CD14-positive monocyte (primary cell): ENCODE data around the gene CYP19A1. TPM values are rescaled to one million over a fixed set of nuclear protein-coding genes. Genes with fewer than 3 reads are reported as not detected.
A peak's percentile ranks its signal among the peaks of the same experiment; 100 is the strongest.

Experiments used
- DNase-seq, 3 donors: peaks; one replicate each; pipeline ENCODE4 v3.0.0-alpha.2; 2011 to 2022
- H2AFZ ChIP-seq: 2 replicates; pipeline ENCODE4 v1.6.0; 2012; ENCODE audit warnings: mild to moderate bottlenecking, low read depth, low read length, inconsistent platforms; ENCODE audit not compliant: insufficient read depth, poor library complexity, severe bottlenecking
- H3K27ac ChIP-seq, 2 donors: 1 replicate in 1 of 2; 2 replicates in 1 of 2; pipeline ENCODE4 v1.5.1; 2012 to 2013; ENCODE audit warnings: low read length in 2 of 2, control low read depth in 1 of 2, inconsistent platforms in 1 of 2, low read depth in 1 of 2, mild to moderate bottlenecking in 1 of 2
- H3K27me3 ChIP-seq, 2 donors: one replicate each; pipeline versions ENCODE4 v1.6.0 to v1.6.1; 2011 to 2013; ENCODE audit warnings: low read length in 2 of 2; ENCODE audit not compliant: control insufficient read depth in 2 of 2, insufficient read depth in 2 of 2
- H3K36me3 ChIP-seq, 2 donors: replicated peaks in 1 of 2; 1 replicate in 1 of 2; 2 replicates in 1 of 2; pipeline versions ENCODE4 v1.5.1 to v1.6.1; 2012 to 2013; ENCODE audit warnings: low read length in 2 of 2, control low read depth in 1 of 2, inconsistent platforms in 1 of 2, mild to moderate bottlenecking in 1 of 2; ENCODE audit not compliant: insufficient read depth in 2 of 2, control insufficient read depth in 1 of 2
- H3K4me1 ChIP-seq, 2 donors: 1 replicate in 1 of 2; 2 replicates in 1 of 2; pipeline versions ENCODE4 v1.5.1 to v1.6.1; 2012 to 2013; ENCODE audit warnings: low read length in 2 of 2, control low read depth in 1 of 2, inconsistent platforms in 1 of 2, mild to moderate bottlenecking in 1 of 2, moderate library complexity in 1 of 2; ENCODE audit not compliant: insufficient read depth in 2 of 2, control insufficient read depth in 1 of 2
- H3K4me2 ChIP-seq: replicated peaks from 2 replicates; pipeline ENCODE3; 2012; ENCODE audit warnings: low read length, moderate library complexity, mild to moderate bottlenecking; ENCODE audit not compliant: poor library complexity, severe bottlenecking; ENCODE audit errors: extremely low read depth
- H3K4me3 ChIP-seq, 3 experiments: fragments of 200-600 bp in 1 of 3; sonication (generic) in 1 of 3; replicated peaks in 1 of 3; 1 replicate in 2 of 3; 2 replicates in 1 of 3; pipeline ENCODE4 v1.5.1; 2011 to 2013; ENCODE audit warnings: low read length in 3 of 3, mild to moderate bottlenecking in 3 of 3, control low read depth in 2 of 3, low read depth in 2 of 3, inconsistent platforms in 1 of 3, moderate library complexity in 1 of 3
- H3K79me2 ChIP-seq: 2 replicates; pipeline ENCODE4 v1.6.0; 2012; ENCODE audit warnings: mild to moderate bottlenecking, control low read depth, inconsistent platforms, low read length, moderate library complexity; ENCODE audit not compliant: insufficient read depth
- H3K9ac ChIP-seq: 2 replicates; pipeline ENCODE4 v1.6.0; 2017; ENCODE audit warnings: low read length, mild to moderate bottlenecking; ENCODE audit not compliant: insufficient read depth, poor library complexity, severe bottlenecking
- H3K9me3 ChIP-seq, 2 donors: replicated peaks in 1 of 2; 1 replicate in 1 of 2; 2 replicates in 1 of 2; pipeline versions ENCODE4 v1.5.1 to v1.6.1; 2012 to 2013; ENCODE audit warnings: low read length in 2 of 2, control low read depth in 1 of 2; ENCODE audit not compliant: control insufficient read depth in 1 of 2, insufficient read depth in 1 of 2
- H4K20me1 ChIP-seq: 2 replicates; pipeline ENCODE4 v1.6.0; 2012; ENCODE audit warnings: mild to moderate bottlenecking, low read length, control low read depth, moderate library complexity; ENCODE audit not compliant: insufficient read depth
- H3K27ac Mint-ChIP-seq, 7 donors: one replicate each; pipeline ENCODE4 v1.8.0; 2020; ENCODE audit warnings: mild to moderate bottlenecking in 7 of 7, mixed read lengths in 7 of 7, moderate library complexity in 6 of 7, inconsistent platforms in 2 of 7
- H3K27me3 Mint-ChIP-seq, 3 donors: one replicate each; pipeline ENCODE4 v1.8.0; 2021 to 2022; ENCODE audit warnings: low read depth in 3 of 3, mild to moderate bottlenecking in 3 of 3, mixed read lengths in 3 of 3, moderate library complexity in 3 of 3, inconsistent platforms in 1 of 3
- H3K36me3 Mint-ChIP-seq, 2 donors: one replicate each; pipeline ENCODE4 v1.8.0; 2020; ENCODE audit warnings: mixed read lengths in 2 of 2, inconsistent platforms in 1 of 2, mild to moderate bottlenecking in 1 of 2
- H3K4me1 Mint-ChIP-seq: one replicate; pipeline ENCODE4 v1.8.0; 2020; ENCODE audit warnings: mild to moderate bottlenecking, mixed read lengths
- H3K4me3 Mint-ChIP-seq, 2 donors: one replicate each; pipeline ENCODE4 v1.8.0; 2020; ENCODE audit warnings: mild to moderate bottlenecking in 2 of 2, mixed read lengths in 2 of 2, moderate library complexity in 1 of 2
- H3K9me3 Mint-ChIP-seq, 7 donors: one replicate each; pipeline ENCODE4 v1.8.0; 2020 to 2022; ENCODE audit warnings: mixed read lengths in 7 of 7, mild to moderate bottlenecking in 6 of 7, moderate library complexity in 6 of 7, inconsistent platforms in 2 of 7
- WGBS: methylation state at CpG from one replicate; pipeline ENCODE4 v1.1.5; 2013; ENCODE audit warnings: missing lambda C conversion rate; ENCODE audit not compliant: insufficient coverage; 5-methylcytosine and 5-hydroxymethylcytosine counted together
- intact Hi-C, 2 donors: fragments of 100-400 bp; cut with micrococcal nuclease; formaldehyde crosslinking; loops; one replicate each; pipeline versions ENCODE4 v1.15.0 to v1.15.1; 2023
- polyA plus RNA-seq, 3 donors: library from polyadenylated mRNA; depleted of rRNA in 1 of 3; unstranded in 2 of 3; stranded (reverse) in 1 of 3; fragments of 300-500 nt in 2 of 3; fragments of >200 nt in 1 of 3; fragmentation: Illumina TruSeq in 2 of 3; gene quantifications; 1 replicate in 2 of 3; 2 replicates in 1 of 3; pipeline ENCODE4 v1.2.3, GENCODE V29; 2012 to 2021
- TF ChIP-seq, protein P1 (sequence below): fragments of 200-600 bp; IDR thresholded peaks from one replicate; pipeline ENCODE4 v1.8.0; 2022; ENCODE audit warnings: antibody characterized with exemption, mild to moderate bottlenecking

Gene CYP19A1
- polyA plus RNA-seq, 3 donors = not detected

GRCh38 chr15:51195459-51195858 is 142.9 kb downstream of the CYP19A1 start:
- peaks cover 0 to 3% (median 0%) of the 10 kb centered on the region in 7 donors for H3K9me3 Mint-ChIP-seq
- no peak overlapping the region for H3K27ac Mint-ChIP-seq
- no peak for DNase-seq
- H3K79me2 ChIP-seq = no peaks in the 10 kb centered on the region
- H3K27ac ChIP-seq = no peak overlapping the region
- no peak overlapping the region for H2AFZ ChIP-seq
- H3K4me3 Mint-ChIP-seq = no peak overlapping the region
- H3K9ac ChIP-seq = no peak overlapping the region
- TF ChIP-seq, protein P1, sequence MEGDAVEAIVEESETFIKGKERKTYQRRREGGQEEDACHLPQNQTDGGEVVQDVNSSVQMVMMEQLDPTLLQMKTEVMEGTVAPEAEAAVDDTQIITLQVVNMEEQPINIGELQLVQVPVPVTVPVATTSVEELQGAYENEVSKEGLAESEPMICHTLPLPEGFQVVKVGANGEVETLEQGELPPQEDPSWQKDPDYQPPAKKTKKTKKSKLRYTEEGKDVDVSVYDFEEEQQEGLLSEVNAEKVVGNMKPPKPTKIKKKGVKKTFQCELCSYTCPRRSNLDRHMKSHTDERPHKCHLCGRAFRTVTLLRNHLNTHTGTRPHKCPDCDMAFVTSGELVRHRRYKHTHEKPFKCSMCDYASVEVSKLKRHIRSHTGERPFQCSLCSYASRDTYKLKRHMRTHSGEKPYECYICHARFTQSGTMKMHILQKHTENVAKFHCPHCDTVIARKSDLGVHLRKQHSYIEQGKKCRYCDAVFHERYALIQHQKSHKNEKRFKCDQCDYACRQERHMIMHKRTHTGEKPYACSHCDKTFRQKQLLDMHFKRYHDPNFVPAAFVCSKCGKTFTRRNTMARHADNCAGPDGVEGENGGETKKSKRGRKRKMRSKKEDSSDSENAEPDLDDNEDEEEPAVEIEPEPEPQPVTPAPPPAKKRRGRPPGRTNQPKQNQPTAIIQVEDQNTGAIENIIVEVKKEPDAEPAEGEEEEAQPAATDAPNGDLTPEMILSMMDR = no peak
- H3K4me1 Mint-ChIP-seq = peaks cover 28% of the 10 kb centered on the region
- H3K27me3 Mint-ChIP-seq = peaks cover 16 to 34% (median 20%) of the 10 kb centered on the region in 3 donors
- H3K9me3 ChIP-seq = no peaks in the 10 kb centered on the region
- intact Hi-C loops = no loop called here
- H3K36me3 Mint-ChIP-seq = no peaks in the 10 kb centered on the region
- H3K4me1 ChIP-seq = peaks cover 11 to 25% of the 10 kb centered on the region in 2 donors
- H3K27me3 ChIP-seq = peaks cover 0 to 7% of the 10 kb centered on the region in 2 donors
- H3K36me3 ChIP-seq = no peaks in the 10 kb centered on the region
- 17% methylated on average over 1 of the region's 3 CpGs for WGBS
- H3K4me2 ChIP-seq = no peak overlapping the region
- H3K4me3 ChIP-seq = no peak overlapping the region
- no peaks in the 10 kb centered on the region for H4K20me1 ChIP-seq

- no peaks in the 10 kb centered on the region for H3K36me3 ChIP-seq
- Mint-ChIP-seq H3K36me3 (no peaks in the 10 kb centered on the region), H3K4me1 (peaks cover 40% of the 10 kb centered on the region), H3K9me3 (peaks cover 0 to 3% (median 0%) of the 10 kb centered on the region in 7 donors), H3K27ac (no peak overlapping the region), H3K4me3 (peak overlapping the region in 1 of 2 donors; percentile 60), H3K27me3 (peaks cover 16 to 29% (median 20%) of the 10 kb centered on the region in 3 donors)
- TF ChIP-seq, protein P1 = peak; percentile 15
- H3K79me2 ChIP-seq = no peaks in the 10 kb centered on the region
- H3K4me2 ChIP-seq = no peak overlapping the region
- no CpG with 5 or more reads among the region's 2 CpGs for WGBS
- H4K20me1 ChIP-seq = no peaks in the 10 kb centered on the region
- peaks cover 26 to 40% of the 10 kb centered on the region in 2 donors for H3K4me1 ChIP-seq
- peaks cover 0 to 7% of the 10 kb centered on the region in 2 donors for H3K27me3 ChIP-seq
- no peak overlapping the region for H3K27ac ChIP-seq
- no peak overlapping the region for H3K4me3 ChIP-seq
- intact Hi-C loops = no loop called here
- DNase-seq = no peak
- no peak overlapping the region for H3K9ac ChIP-seq
- no peak overlapping the region for H2AFZ ChIP-seq
- no peaks in the 10 kb centered on the region for H3K9me3 ChIP-seq
Measured at GRCh38 chr15:51193979-51194378, 144.4 kb downstream of the CYP19A1 start.
